Right renal cortex interstitium (tissue), 3 donors: Measurements from ENCODE around the gene VEPH1. TPM values are rescaled to one million over a fixed set of nuclear protein-coding genes. Genes with fewer than 3 reads are reported as not detected.

ENCODE experiments used
- DNase-seq, 3 donors: peaks; one replicate each; pipeline ENCODE4 v3.0.0-alpha.2; 2013; ENCODE audit warnings: low read depth in 3 of 3, low spot score in 2 of 3
- polyA plus RNA-seq, 3 donors: library from polyadenylated mRNA; unstranded; fragments of 120-200 nt; gene quantifications; one replicate each; pipeline ENCODE4 v1.2.1, GENCODE V29; 2013; ENCODE audit not compliant: insufficient read length in 3 of 3

VEPH1 gene
- polyA plus RNA-seq, 3 donors, result 58.5 to 62.6 (median 61.0) TPM

- DNase-seq, result no peak
These were observed 65.0 kb downstream of the VEPH1 start for GRCh38 chr3:157438194-157438730.

- peak; percentile 42 to 50 (median 46) for DNase-seq
These were observed 66.5 kb downstream of the VEPH1 start, which contains the start of gene PTX3 for GRCh38 chr3:157436583-157437291. PTX3 (plus strand) TSS chr3:157436850; CDS start chr3:157436934, 84 bp downstream.

- DNase-seq, result no peak
These were observed 73.5 kb downstream of the VEPH1 start for GRCh38 chr3:157429708-157430107.

GRCh38 chr3:157428853-157429252, 74.4 kb downstream of the VEPH1 start:
- no peak for DNase-seq

- no peak for DNase-seq
These were observed 75.3 kb downstream of the VEPH1 start for GRCh38 chr3:157427901-157428300.

GRCh38 chr3:157423337-157423736, 79.9 kb downstream of the VEPH1 start:
- DNase-seq, result no peak

- no peak for DNase-seq
These were observed 82.5 kb downstream of the VEPH1 start for GRCh38 chr3:157420606-157421130.

- no peak for DNase-seq
These were observed 85.1 kb downstream of the VEPH1 start for GRCh38 chr3:157418104-157418503.

GRCh38 chr3:157417247-157417646, 86.0 kb downstream of the VEPH1 start:
- no peak for DNase-seq

- DNase-seq, result no peak
These were observed 86.7 kb downstream of the VEPH1 start for GRCh38 chr3:157416347-157417087.

- DNase-seq, result no peak
These were observed 88.4 kb downstream of the VEPH1 start for GRCh38 chr3:157414861-157415260.

- DNase-seq, result no peak
These were observed 90.8 kb downstream of the VEPH1 start for GRCh38 chr3:157412323-157412855.

- DNase-seq, result no peak
These were observed 92.3 kb downstream of the VEPH1 start for GRCh38 chr3:157410945-157411344.

GRCh38 chr3:157409516-157409915, 93.7 kb downstream of the VEPH1 start:
- no peak for DNase-seq

- no peak for DNase-seq
These were observed 94.6 kb downstream of the VEPH1 start for GRCh38 chr3:157408499-157409149.

- DNase-seq, result no peak
These were observed 95.4 kb downstream of the VEPH1 start for GRCh38 chr3:157407769-157408168.

GRCh38 chr3:157406394-157406793, 96.8 kb downstream of the VEPH1 start:
- DNase-seq, result no peak

- DNase-seq, result no peak
These were observed 97.8 kb downstream of the VEPH1 start for GRCh38 chr3:157405457-157405856.

GRCh38 chr3:157404381-157404780, 98.8 kb downstream of the VEPH1 start:
- DNase-seq, result no peak

- DNase-seq, result no peak
These were observed 104.6 kb downstream of the VEPH1 start for GRCh38 chr3:157398598-157398997.

GRCh38 chr3:157394411-157394810, 108.8 kb downstream of the VEPH1 start:
- DNase-seq, result no peak
